ENCODE results near the gene KITLG.
"Not testable (repeated sequence)": the region's sequence is repeated elsewhere in the genome, so short reads cannot be mapped to it uniquely, and the experiment has no call there.

KITLG gene

DNA sequence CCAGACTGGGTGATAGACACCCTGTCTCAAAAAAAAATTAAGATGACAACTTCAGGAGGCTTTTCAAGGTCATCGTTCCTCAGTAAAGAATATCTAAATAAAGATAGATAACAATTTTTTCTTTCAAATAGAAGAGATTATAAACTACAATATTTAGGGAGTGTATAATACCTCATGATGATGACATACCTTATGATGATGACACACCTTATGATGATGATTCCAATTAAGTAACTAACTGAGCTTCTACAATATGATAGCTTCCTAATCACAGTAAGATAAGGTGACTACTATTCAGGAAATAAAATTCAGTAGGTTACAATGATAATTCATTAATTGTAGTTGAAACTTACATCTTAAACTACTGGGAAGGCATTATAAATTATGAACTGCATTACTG lies 40.4 kb downstream of the KITLG start:
- DNase-seq (ENCODE audit: low read depth in 2 of 2), result no peak

DNA sequence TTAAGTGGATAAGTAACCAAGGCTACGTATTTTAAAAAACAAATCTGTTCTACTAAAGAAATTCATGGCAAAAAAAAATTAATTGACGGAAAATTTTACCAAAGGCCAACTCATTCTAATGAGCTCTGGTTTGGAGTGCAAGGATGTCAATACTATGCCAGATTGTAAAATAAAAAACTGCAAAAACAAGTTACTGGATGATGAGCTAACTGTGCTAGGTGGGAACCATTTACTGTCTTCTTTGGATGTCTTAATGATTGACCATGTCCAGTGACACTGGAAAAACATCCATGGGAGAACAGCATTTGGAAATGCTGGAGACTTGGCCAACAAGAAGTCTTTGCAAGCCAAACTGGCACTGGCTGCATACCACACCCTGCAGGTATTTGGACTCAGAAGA lies 41.6 kb downstream of the KITLG start:
- DNase-seq (ENCODE audit: low read depth in 2 of 2), result no peak

DNA sequence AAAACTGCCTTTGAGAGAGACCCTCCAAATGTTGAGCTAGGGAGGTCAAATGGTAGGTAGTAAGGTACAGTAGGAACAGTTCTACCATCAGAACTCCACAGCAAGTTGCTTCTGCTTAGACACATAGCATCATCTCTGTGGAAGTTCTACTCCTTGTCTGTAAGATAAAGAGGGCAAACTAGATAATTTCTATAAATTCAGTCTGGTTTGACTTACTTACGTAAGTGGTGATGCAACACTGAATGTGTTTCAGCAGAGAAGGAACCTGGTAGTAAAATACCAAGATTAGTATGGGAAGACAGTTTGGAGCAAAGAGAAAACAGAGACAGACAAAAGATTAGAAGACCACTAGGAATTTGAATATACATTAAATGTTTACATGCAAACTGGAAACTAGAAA lies 42.0 kb downstream of the KITLG start:
- DNase-seq (ENCODE audit: low read depth in 2 of 2), result no peak

DNA sequence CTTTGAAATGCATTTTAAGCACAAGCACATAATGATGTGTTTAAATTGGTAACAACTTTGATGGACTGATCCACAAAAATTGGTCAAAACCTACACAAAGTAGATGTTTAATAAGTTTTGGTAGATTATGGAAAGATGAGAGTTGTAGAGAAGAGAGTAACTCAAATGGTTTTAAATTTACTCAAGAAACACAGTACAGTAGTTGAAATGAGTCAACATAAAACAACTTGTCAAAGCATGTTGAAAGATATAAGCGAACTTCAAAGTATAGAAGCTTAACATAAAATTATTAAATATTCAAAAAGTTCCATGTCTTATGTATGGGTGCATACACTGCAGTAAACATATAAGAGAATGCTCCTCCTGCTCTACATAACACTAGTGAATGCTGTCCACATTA lies 49.4 kb downstream of the KITLG start:
- DNase-seq (ENCODE audit: low read depth in 2 of 2), result no peak

DNA sequence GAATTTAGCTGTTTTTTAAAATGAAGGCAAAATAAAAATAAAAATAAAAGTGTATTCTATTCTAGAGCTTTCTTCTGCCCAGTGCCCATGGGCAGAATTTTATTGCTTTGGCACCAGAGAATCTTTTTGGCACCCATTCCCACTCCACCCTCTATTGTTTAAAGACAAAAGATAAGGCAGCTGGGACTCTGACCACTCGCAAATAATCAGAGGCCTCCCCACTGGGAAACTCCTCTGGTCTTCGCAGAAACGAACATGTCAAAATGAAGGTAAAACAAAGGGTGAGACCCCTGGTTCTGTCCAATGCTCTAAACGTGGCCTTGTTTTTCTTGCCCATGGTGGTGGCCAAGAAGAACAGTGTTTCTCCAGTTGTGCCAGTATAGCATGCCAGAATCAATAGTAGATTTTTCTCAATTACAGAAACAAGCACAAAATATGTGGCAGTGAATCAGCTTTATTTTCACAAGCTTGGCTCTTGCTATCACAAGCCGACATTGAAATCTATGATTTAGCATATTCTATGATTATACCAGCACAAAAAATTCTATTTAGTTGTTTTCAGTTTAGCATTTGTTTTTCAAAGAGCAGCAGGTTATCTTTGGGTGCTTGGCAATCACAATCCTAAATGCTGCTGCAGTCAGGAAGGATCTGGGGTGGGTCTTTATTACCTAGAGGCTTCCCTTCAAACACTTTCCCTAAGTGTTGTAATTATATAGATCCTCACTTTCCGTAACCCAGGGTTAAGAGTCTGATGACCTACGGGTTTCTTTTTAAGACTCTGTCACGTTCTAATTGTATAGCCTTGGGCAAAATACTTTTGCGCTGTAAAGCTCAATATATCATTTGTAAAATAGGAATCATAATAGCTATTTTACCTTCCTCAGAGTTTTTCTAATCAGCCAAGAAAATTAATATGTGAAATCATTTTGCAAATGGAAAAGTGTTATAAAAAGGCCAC lies 50.5 kb downstream of the KITLG start:
- DNase-seq (ENCODE audit: low read depth in 2 of 2), result no peak

DNA sequence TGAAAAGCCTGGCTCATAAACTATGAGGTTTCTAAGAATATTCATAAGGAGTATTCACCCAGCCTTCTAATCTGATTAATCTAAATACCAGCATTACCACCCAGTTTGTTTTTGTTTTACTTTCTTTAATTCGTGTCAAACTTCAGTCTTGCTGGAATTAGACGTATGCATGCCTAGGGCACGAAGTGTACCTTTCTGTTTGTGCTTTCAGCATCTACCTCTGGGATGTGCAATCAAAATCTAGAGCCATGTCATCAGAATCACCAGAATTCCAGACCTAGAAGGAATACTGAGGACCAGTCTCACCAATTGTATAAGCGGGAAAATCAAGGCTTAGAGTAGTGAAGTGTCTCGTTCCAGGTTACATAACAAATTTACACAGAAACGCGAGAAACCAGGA lies 57.3 kb downstream of the KITLG start:
- no peak for DNase-seq (ENCODE audit: low read depth in 2 of 2)

DNA sequence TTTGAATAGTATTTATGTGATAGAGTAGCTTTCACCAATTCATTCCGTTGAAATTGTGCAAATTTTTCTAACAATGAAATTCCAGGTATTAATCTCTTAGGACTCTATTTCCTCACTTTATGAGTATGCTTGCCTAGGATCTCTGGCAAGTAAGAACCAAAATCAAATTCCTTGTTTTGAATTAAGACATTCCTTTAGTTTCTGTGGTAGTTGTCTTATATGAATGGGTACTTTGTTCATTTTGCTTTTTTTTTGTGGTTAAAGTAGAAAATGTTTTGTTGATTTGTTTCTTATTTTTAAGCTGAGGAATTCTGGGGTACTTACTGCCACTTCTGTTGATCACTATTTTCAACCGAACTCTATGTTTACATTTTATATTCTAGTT lies 59.8 kb downstream of the KITLG start:
- no peak for DNase-seq (ENCODE audit: low read depth in 2 of 2)

DNA sequence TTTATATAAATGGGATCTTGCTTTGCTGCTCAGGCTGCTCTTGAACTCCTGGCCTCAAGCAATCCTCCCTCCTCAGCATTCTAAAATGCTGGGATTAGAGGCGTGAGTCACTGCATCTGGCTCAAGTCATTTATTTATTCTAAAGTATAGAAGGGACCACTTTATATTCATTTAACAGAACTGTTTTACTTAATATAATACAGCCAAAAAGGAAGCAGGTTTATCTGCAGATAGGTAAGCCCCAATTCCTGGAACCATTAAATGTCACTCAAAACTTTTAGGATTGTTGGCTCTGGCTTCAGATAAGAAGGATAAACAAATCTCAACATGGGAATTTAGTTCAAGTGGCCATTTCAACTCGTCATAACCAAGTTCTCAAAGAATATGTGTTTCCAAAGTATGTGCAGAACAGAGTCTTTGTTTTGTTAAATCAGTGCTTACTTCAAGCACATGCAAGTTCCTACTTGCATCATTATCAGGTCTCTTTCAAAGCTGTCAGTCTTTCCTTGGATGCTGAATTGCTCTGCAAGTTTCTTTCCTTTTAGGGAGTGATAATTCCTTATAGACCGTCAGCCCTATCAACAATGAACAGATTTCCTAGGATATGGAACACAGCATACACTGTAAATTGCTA lies 60.4 kb downstream of the KITLG start:
- DNase-seq (ENCODE audit: low read depth in 2 of 2), result no peak

DNA sequence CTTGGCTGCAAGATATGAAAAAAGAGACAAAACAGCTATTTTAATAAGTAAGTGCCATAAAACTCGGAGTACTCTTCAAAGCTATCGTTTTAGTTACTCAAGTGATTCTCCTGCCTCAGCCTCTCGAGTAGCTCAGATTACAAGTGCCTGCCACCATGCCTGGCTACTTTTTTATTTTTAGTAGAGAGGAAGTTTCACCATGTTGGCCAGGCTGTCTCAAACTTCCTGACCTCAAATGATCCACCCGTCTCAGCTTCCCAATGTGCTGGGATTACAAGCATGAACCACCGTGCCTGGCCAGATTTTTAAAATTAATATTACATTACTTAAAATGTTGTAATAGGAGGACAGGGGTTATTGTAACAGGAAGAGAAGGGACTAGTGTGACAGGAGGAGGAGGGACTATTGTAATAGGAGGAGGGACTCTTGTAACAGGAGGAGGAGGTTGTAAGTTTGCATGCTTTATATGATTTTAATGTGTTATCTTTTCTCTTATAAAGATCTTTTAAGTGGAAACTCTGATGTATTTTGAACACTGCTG lies 61.3 kb downstream of the KITLG start:
- no peak for DNase-seq (ENCODE audit: low read depth in 2 of 2)

DNA sequence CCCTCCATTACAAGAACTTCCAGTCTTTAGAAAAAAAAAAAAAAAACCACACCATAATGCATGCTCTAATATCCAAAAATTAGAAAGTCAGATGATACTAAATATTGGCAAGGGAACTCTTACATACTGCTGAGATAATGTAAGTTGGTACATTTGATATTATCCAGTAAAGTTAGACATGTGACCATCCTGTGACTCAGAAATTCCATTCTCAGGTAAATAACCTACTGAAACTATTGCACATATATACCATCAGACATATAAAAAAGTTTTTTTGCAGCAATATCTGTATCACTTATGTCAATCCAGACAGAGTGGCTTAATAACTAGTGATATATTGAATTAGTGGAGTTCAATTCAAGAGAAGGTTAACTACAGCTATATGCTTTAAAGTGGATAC lies 63.5 kb downstream of the KITLG start:
- DNase-seq (ENCODE audit: low read depth in 2 of 2), result no peak

DNA sequence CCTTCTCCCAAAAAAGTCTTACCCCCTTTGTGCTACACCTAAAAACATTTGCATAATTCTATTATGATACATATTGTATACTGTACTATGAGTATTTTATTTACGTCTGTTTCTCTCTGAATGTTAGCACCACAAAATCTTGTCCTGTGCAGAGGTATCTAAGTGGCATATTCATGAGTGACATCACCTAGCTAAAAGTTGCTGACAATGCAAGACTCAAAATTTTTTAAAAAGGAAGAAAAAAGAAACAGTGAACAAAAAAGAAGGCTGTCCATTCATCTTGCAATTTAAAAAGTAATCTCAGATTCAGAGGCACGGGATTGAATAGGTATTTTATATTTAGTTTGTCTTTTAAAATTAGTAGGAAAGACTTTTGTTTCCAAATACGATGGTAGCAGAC lies 69.4 kb downstream of the KITLG start:
- DNase-seq (ENCODE audit: low read depth in 2 of 2), result no peak

DNA sequence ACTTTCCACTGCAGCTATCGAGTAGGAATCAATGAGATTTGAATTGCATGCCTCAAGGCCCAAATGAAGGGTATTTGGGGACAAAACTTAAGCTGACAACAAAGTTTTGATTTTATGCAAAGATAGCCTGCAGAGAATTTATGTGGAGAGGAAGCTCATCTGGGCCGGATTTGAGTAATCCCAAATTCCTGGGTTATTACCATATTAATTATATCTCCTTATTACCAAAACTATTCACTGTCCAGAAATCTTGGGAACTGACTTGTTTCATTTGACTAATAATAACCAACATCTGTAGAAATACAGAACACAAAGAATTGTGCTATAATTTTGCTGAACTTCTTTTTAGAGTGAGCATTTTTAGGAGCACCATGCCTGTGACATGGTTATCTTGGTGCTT lies 70.4 kb downstream of the KITLG start:
- no peak for DNase-seq (ENCODE audit: low read depth in 2 of 2)

DNA sequence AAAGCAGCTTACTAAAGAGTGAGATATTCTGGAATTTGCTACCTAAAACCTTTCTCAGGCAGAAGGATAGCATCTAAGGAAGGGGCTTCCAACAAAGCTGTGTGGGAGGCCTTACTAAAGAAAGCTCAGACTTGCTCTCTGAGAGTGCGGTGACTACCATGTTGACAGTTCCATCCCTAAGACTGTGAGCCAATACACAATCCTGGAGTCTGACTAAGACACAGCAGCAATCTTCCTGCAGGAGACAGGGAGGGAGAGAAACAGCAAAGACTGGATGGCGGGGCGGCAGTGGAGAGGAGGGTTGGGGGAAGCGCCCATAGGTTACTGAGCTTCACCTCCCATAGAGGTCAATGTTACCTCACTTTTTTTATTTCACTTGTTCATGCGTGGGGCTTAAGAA lies 70.9 kb downstream of the KITLG start:
- no peak for DNase-seq (ENCODE audit: low read depth in 2 of 2)

DNA sequence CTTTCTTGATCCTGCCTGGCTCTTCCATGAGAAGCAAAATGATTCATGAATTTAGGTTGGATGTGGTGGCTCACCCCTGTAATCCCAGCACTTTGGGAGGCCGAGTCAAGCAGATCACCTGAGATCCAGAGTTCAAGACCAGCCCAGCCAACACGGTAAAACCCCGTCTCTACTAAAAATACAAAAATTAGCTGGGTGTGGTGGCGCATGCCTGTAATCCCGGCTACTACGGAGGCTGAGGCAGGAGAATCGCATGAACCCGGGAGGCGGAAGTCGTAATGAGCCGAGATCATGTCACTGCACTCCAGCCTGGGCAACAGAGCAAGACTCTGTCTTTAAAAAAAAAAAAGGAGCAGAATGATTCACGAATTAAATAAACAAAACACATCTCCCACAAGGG lies 72.4 kb downstream of the KITLG start:
- DNase-seq (ENCODE audit: low read depth in 2 of 2), result not testable (repeated sequence)

DNA sequence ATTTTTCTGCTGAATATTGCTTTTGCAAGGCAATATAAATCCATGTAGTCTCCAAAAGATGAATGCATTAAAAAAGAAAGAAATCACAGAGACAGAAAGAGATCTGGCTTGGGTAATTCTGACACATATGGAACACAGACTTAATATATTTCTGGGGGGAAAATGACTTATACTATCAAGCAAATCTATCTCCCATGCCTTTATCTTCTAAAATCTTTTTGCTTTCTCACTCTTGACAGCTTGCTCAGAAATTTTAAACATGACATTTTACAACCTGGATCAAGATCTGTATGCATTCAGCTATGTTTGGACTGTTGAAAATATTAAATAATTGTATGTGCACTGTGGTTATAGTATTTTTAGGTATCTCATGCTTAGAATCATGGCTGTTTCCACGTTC lies 73.0 kb downstream of the KITLG start:
- no peak for DNase-seq (ENCODE audit: low read depth in 2 of 2)

DNA sequence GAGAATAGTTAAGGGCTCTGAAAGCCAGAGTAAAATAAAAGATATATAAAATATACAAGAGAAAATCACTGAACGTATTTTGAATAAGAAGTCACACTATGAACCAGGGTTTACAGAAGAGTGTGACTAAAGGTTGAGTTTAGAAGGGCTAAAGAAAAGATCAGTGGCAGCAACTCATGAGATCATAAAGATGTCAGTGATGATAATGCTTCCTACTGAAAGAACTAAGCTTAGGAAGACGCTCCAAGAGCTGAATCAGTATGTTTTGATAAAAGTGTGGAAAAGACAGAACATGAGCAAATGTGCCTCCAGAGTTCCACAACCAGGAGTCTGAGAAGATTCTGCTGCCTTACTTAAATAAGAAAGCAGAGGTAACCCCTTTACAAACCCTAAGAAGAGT lies 74.6 kb downstream of the KITLG start:
- no peak for DNase-seq (ENCODE audit: low read depth in 2 of 2)

DNA sequence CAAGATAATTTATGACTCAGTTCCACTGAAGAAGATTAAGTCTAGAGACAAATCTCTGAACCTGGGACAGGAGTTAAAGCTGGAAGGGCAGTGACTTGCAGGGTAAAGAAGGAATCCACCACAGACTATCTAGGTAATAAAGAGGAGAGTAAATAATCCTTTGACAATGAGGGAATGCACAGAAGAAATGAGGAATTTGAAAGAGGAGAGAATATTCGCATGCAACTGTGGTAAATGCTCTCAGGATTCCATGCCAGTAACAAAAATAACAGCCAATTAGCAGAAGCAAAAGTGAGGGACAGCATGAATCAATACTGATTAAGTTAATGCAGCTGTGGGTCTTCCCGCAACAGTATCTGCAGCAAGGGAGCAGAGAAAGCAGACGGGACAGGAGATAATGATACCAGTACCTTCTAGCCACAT lies 77.0 kb downstream of the KITLG start:
- no peak for DNase-seq (ENCODE audit: low read depth in 2 of 2)

DNA sequence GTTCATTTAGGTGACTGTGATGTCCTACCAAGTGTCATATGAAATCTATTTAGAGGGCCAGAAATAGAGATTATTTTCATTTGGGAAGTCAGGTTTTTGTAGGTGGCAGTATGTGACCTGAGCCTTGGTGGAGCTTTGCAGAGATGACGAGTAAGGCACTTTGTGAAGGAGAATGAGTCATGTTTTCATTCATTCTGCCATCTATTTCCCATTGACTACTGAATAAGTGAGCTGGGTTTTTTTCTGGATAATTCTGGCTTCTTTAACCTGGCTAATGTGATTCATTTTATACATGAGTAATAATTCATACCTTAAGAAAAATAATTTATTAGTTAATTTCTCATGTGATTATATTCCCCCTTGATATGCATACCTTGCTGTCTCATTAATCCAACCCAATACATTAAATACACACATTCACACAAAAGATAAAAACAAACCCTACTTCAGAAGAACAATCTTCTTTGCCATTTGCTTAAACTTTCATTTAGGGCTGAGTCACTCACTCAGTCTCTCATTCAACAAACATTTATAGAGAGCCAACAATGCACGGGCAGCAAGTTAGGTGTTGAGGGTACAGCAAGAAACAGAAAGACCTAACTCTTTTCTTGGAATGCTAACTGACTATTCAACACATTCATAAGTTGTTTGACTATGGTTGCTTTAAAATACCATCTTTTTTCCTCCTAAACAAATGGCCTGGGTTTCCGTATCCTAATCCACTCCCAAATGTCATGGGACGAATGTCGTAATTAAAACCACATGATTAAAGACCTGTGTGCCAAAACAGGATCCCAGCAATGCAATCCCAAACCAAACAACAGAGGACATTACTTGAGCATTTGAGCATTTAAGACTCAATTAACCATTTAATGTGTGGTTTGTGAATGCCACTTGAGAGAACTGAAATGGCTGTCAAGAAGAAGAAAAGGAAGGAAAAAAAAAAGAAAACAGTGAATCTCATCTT lies 78.0 kb downstream of the KITLG start:
- no peak for DNase-seq (ENCODE audit: low read depth in 2 of 2)

DNA sequence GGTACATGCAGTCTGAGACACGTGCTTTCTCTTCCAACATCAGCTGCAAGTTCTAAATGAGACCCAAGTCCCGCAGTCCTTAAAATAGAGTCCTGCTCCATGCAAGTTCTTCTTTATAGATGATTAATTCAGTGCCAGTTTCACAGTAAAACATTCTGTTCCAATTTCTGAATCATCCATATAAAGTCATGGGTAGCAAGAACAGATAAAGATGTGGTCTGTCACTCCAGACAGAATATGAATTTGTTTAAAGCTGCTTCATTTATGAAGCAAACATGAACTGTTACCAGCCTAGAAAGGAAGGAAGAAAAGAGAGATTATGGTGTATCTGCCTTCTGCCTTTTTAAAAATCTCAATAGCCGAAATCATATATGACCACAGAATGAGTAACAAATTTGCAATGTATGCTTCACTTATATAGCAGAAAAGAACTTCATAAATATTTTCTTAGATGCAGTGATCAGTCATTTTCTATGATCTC lies 83.3 kb downstream of the KITLG start:
- DNase-seq (ENCODE audit: low read depth in 2 of 2), result no peak

DNA sequence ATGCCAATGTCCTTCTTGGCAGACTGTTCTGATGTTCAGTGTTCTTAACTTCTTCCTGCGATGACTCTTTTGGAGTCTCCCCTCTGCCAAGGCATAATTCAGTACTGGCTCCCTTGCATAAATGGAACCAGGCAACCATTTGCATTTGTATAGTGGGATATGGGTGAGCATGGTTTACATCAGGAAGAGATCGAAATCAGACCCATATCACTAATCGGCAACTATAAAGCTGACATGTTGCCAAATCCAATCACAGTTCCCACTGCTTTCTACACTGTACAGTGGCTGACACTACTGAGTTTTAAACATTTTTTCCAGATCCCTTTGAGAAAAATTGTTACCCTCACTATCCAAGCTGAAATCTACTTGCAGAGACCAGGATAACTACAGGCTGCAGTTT lies 83.8 kb downstream of the KITLG start:
- DNase-seq (ENCODE audit: low read depth in 2 of 2), result no peak

DNA sequence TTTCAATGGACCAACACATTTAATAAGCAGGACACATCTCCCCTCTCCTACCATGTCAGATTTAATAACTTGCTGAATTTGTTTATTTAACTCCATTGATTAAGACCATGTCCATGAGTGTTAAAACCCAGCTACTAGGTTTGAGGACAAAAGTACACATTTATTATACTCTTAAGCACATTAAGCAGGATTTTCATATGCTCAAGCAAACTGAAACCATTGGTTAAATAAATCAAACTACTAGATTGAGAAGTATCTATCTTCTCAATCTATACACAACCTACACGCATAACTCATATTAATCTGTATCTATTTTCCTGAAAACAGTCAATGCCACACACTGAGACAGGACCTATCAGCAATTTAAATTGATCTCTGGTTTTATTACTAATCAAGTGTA lies 85.2 kb downstream of the KITLG start:
- no peak for DNase-seq (ENCODE audit: low read depth in 2 of 2)

DNA sequence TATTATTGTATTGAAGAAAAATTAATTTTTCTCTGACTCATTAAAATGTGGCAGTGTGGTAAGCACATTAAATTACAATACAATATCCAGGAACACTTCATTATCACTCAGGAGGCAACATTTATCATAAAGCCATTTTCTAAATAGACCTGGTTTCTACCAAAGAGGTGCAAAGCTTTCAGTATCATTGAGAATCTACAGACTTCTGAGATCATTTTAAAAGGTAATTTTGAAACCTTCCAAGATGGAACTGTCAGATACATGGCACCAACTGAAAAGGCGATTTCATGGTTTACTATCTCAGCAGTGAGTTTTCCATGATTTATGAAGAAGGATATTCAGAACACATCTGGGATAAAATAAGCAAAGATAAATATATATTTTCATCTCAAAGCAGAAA lies 85.8 kb downstream of the KITLG start:
- no peak for DNase-seq (ENCODE audit: low read depth in 2 of 2)

Measured in stimulated activated CD4-positive, alpha-beta T cell treated with anti-CD3 and anti-CD28 coated beads, Interleukin-1b, Interleukin-23, amount 100 ng/mL, for 4 hours (primary cell).